ENCODE data around the gene CPT2.

CPT2 gene

GRCh38 chr1:53214376-53214940, 17.8 kb downstream of the CPT2 start:
- DNase-seq (ENCODE audit: low read depth in 4 of 4, low spot score in 1 of 4): no peak

GRCh38 chr1:53218201-53218600, 21.6 kb downstream of the CPT2 start:
- no peak for DNase-seq (ENCODE audit: low read depth in 4 of 4, low spot score in 1 of 4)

GRCh38 chr1:53219711-53220110, 23.1 kb downstream of the CPT2 start:
- DNase-seq (ENCODE audit: low read depth in 4 of 4, low spot score in 1 of 4): no peak

- DNase-seq (ENCODE audit: low read depth in 4 of 4, low spot score in 1 of 4): peak; percentile 88 to 95 (median 94)
These were observed 23.7 kb downstream of the CPT2 start, which contains the start of gene CZIB for GRCh38 chr1:53220171-53220961. Gene CZIB, minus strand, starts transcription at chr1:53220634. Its CDS starts 59 bp downstream, at chr1:53220575.

GRCh38 chr1:53220962-53221286, 24.3 kb downstream of the CPT2 start:
- DNase-seq (ENCODE audit: low read depth in 4 of 4, low spot score in 1 of 4): no peak

GRCh38 chr1:53237638-53238037, 41.0 kb downstream of the CPT2 start:
- no peak for DNase-seq (ENCODE audit: low read depth in 4 of 4, low spot score in 1 of 4)

GRCh38 chr1:53238197-53239155, 41.9 kb downstream of the CPT2 start, which contains the start of gene MAGOH:
Gene MAGOH, minus strand, starts transcription at chr1:53238518. Its CDS starts 70 bp downstream, at chr1:53238448.
- peak; percentile 87 to 92 (median 90) for DNase-seq (ENCODE audit: low read depth in 4 of 4, low spot score in 1 of 4)

GRCh38 chr1:53241828-53242227, 45.2 kb downstream of the CPT2 start:
- DNase-seq (ENCODE audit: low read depth in 4 of 4, low spot score in 1 of 4): no peak

GRCh38 chr1:53242381-53242780, 45.8 kb downstream of the CPT2 start:
- DNase-seq (ENCODE audit: low read depth in 4 of 4, low spot score in 1 of 4): no peak

GRCh38 chr1:53244141-53244540, 47.5 kb downstream of the CPT2 start:
- DNase-seq (ENCODE audit: low read depth in 4 of 4, low spot score in 1 of 4): no peak

- DNase-seq (ENCODE audit: low read depth in 4 of 4, low spot score in 1 of 4): no peak
These were observed 49.9 kb downstream of the CPT2 start for GRCh38 chr1:53246261-53247134.

- DNase-seq (ENCODE audit: low read depth in 4 of 4, low spot score in 1 of 4): no peak
These were observed 53.1 kb downstream of the CPT2 start for GRCh38 chr1:53249706-53250105.

GRCh38 chr1:53250325-53250724, 53.7 kb downstream of the CPT2 start:
- DNase-seq (ENCODE audit: low read depth in 4 of 4, low spot score in 1 of 4): no peak

GRCh38 chr1:53254011-53254640, 57.5 kb downstream of the CPT2 start:
- DNase-seq (ENCODE audit: low read depth in 4 of 4, low spot score in 1 of 4): no peak

GRCh38 chr1:53255031-53255430, 58.4 kb downstream of the CPT2 start:
- DNase-seq (ENCODE audit: low read depth in 4 of 4, low spot score in 1 of 4): no peak

- DNase-seq (ENCODE audit: low read depth in 4 of 4, low spot score in 1 of 4): no peak
These were observed 60.2 kb downstream of the CPT2 start for GRCh38 chr1:53256511-53257453.

GRCh38 chr1:53257454-53258081, 60.9 kb downstream of the CPT2 start:
- no peak for DNase-seq (ENCODE audit: low read depth in 4 of 4, low spot score in 1 of 4)

- no peak for DNase-seq (ENCODE audit: low read depth in 4 of 4, low spot score in 1 of 4)
These were observed 61.6 kb downstream of the CPT2 start for GRCh38 chr1:53258216-53258615.

- DNase-seq (ENCODE audit: low read depth in 4 of 4, low spot score in 1 of 4): no peak
These were observed 63.3 kb downstream of the CPT2 start for GRCh38 chr1:53259932-53260331.
